Right renal pelvis (tissue), 4 donors: ENCODE measurements around the gene ARPIN. TPM values are rescaled to one million over a fixed set of nuclear protein-coding genes. Genes with fewer than 3 reads are reported as not detected.
"Not testable (repeated sequence)": the region's sequence is repeated elsewhere in the genome, so short reads cannot be mapped to it uniquely, and the experiment has no call there.

ENCODE experiments used
- DNase-seq, 4 donors: peaks; one replicate each; pipeline ENCODE4 v3.0.0-alpha.2; 2013; ENCODE audit warnings: low read depth in 4 of 4, low spot score in 3 of 4, missing footprints in 1 of 4
- polyA plus RNA-seq, 4 donors: library from polyadenylated mRNA; unstranded; fragments of 120-200 nt; gene quantifications; one replicate each; pipeline ENCODE4 v1.2.1, GENCODE V29; 2013; ENCODE audit not compliant: insufficient read length in 4 of 4

Gene ARPIN
- polyA plus RNA-seq, 4 donors: 25.5 to 31.1 (median 29.7) TPM

- DNase-seq: no peak
These were observed 32.0 kb downstream of the ARPIN start for GRCh38 chr15:89880727-89881126.

DNA sequence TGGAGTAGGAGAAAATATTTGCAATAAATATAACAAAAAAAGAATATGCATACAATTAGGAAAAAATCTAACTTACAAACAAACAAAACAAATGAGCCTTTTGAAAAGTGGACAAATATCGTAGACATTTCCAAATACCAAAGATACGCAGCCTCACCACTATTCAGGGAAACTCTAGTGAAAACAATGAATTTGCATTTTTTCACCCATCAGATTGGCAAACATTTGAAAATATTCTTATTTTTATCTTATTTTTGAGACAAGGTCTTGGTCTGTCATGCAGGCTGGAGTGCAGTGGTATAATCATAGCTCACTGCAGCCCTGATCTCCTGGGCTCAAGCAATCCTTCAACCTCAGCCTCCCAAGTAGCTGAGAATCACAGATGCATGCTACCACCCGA lies 34.4 kb downstream of the ARPIN start:
- DNase-seq: no peak

GRCh38 chr15:89877083-89877425 lies 35.7 kb downstream of the ARPIN start:
- DNase-seq: no peak

DNA sequence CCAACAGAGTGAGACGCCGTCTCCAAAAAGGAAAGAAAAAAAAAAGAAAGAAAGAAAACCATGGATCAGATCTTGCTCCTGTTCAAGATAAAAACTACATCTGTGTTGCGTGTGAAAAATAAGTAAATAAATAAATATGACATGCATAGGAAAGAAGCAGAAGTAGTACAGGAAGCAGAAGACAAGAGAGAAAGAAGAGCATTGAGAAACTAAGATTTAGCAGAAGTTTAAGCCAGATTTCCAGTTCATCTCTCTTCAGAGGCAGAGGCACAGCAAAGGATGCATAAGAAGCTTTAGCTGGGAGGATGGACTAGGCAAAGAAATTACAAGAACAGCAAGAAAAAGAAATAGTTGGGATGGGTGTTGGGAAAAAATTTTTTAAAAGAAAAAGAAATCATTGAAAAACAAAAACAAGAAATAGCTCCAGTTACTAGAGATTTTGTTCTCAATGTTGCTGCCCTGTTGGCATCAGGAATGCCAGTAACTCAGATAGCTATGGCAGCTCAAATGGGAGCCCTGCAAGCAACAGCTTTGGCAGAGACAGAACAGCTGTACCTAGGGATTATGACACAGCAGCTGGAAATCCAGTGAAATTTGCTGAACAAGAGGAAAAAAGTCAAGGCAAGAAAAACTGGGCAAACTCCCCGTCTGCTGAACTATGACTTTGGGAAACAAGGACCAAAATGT lies 36.2 kb downstream of the ARPIN start:
- no peak for DNase-seq

DNA sequence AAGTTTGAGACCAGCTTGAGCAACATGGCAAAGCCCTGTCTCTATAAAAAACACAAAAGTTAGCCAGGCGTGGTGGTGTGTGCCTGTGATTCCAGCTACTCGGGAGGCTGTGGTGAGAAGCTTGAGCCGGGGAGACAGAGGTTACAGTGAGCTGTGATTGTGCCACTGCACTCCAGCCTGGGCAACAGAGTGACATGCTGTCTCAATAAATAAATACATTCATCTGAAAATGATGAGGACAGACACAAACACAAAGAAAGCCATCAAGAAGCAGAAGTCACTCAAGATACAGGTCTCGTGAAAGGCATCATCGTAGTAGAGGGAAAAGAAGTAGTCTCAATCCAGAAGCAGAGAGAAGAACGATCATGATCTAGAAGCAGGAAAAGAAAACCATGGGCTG lies 37.0 kb downstream of the ARPIN start:
- no peak for DNase-seq

- peak in 3 of 4 donors; percentile 44 to 66 (median 44) for DNase-seq
These were observed 37.7 kb downstream of the ARPIN start for GRCh38 chr15:89874926-89875564.

DNA sequence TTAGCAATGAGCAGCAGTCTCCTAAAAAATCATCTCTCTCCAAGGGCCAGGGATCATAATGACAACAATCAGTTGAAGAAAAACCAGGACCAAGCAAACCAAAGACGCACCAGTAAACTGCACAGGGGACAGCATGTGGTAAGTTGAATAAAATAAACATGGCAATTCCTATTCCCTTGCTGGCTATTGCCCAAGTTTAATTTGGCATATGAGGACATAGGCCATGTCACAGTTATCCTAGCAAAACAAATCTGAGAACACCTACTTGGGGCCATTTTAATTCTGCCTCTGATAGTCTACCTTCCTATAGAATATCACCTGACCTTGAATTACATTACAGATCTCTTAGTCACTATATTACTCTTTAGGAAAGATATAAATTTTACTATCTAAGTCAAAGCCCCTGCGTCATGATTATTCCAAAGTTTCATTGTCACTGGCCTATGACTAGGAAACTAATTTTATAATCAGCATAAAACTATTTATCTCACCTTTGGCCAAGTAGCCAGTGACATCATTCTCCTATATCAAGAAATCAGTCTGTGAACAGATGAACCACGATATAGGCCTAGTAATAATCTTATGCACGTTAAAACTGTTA lies 42.0 kb downstream of the ARPIN start:
- DNase-seq: no peak

DNA sequence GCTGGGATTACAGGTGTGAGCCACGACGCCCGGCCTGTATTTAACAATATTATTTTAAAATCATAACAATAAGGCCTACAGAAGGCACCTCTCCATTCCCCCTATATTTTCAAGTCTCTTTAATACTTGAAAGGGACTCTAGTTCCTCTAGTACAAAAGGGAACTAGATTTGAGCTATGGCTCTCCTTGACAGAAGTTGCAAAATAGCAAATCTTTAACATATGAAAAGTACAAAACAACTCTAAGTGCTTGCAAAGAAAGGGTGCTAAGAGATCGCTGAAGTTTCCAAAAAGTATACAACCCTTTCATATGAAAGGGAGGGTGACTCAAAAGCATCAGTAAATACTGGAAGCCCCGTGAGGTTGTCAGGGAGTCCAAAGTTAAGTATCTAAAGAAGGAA lies 42.7 kb downstream of the ARPIN start:
- no peak for DNase-seq

GRCh38 chr15:89869490-89869889 lies 43.3 kb downstream of the ARPIN start:
- DNase-seq: not testable (repeated sequence)

DNA sequence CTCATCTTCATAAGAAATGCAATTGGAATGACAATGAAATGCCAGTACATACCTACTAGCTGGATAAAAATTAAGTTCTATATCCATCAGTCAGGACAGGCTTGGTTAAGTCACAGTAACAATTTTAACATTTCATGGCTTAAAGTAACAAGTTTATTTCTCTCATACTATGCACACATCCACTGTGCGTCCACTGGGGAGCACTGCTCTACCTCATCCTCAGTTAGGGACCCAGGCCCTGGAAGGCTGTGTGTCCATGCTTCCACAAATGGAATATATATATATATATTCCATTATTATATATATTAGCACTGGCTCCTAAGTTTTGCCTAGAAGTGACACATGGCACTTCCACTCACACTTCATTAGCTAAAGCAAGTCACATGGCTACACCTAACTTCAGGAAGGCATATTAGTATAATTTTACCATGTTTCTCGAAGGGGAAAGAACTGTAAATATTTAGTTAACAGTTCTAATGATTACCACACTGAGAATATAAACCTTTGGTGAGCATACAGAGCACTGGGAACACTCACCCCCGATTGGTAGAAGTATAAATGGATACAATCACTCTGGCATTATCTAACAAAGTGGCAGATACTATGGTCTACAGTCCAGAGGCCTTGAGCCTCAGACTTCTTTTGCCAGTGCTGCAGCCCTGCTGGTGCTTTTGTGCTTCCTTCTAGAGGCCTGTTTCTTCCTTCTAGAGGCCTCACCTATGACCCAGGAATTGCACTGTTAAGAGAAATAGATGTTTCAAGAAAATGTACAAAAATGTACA lies 47.6 kb downstream of the ARPIN start:
- no peak for DNase-seq

- no peak for DNase-seq
These were observed 48.8 kb downstream of the ARPIN start for GRCh38 chr15:89863918-89864317.

GRCh38 chr15:89860891-89861290 lies 51.9 kb downstream of the ARPIN start:
- DNase-seq: no peak

DNA sequence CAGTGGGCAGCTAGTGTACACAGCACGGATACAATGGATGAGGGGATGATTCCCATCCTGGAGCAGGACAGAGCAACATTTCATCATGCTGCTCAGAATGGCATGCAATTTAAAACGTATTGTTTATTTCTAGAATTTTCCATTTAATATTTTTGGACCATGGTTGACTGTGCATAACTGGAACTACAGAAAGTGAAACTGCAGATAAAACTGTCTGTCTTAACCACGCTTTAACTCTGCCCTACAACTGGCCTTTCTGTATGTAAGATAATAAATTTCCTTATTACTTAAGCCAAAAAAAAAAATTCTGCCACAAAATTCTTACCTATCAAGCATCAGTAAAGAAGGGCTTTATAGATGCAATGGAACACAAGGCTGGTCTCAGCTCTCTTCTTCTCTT lies 52.3 kb downstream of the ARPIN start:
- no peak for DNase-seq

DNA sequence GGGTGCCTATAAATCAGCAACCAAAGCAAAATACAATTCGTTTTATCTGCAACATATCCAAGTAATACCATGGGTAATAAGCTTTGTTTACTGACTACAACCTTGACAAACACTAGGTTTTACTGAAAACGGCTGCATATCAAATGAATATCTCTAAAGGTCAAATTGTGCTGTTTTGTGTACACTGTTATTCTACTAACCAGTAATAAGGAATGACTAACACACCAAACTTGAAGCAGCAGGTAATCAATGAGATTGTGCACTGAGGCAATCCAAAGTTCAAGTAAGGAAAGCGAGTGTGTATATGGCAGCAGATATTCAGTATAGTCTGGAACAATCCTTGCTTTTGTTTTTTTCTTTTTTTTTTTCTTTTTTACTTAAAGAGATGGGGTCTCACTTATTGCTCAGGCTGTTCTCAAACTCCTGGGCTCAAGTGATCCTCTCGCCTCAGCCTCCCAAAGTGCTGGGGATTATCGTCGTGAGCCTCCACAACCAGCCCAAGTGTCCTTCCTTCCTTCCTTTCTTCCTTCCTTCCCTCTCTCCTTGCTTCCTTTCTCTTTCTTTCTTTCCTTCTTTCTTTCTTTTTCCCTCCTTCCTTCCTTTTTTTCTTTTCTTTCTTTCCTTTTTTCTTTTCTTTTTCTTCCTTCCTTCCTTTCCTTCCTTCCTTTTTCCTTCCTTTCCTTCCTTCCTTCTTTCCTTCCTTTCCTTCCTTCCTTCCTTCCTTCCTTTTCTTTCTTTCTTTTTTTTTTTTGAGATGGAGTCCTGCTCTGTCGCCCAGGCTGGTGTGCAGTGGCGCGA lies 53.9 kb downstream of the ARPIN start:
- DNase-seq: no peak

- DNase-seq: no peak
These were observed 55.1 kb downstream of the ARPIN start for GRCh38 chr15:89857673-89858072.

DNA sequence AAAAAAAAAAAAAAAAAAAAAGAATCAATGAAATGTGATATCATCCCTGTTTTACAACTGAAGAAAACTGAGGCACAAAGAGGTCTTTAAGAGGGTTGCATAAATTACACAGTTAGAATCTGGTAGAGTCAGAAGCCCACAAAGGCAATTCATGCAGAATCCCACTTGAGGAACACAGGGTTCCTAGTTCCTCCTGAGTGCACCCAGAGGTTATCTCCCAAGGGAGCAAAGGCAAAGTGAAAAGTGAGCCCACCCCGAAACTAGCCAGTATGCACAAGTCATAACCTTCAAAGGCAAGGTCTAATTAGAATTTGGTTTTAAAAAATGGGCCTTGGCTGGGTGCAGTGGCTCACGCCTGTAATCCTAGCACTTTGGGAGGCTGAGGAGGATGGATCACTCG lies 56.8 kb downstream of the ARPIN start:
- no peak for DNase-seq

- DNase-seq: not testable (repeated sequence)
These were observed 57.9 kb downstream of the ARPIN start for GRCh38 chr15:89854863-89855262.

DNA sequence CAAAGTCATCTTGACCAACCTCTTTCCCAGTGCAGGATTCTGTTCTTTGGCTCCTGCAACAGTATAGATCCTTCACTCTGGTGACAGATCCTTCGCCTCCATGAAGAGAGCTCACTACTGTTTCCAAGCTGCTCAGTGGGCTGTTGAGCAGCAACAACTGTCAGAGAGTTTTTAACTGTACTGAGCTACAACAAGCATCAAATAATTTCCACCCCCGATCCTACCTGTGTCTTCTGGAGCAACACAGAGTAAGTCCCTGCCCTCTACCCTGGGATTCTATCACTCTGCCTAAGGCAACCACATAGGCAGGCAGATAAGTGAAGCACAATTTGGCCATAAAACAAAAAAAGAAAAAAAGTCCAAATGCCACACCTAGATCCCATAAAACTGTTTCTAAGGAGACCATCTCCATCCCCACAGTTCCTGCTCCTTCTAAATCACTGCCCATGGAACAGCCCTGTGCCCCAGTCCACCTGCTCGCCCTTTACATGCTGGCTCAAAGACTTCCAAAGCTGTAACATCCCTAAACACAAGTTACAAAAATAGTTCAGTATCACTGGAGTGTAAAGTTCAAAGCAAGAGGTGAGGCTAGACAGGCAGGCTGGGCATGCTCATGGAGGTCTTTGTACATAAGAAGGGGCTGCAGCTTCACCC lies 60.3 kb downstream of the ARPIN start:
- no peak for DNase-seq

DNA sequence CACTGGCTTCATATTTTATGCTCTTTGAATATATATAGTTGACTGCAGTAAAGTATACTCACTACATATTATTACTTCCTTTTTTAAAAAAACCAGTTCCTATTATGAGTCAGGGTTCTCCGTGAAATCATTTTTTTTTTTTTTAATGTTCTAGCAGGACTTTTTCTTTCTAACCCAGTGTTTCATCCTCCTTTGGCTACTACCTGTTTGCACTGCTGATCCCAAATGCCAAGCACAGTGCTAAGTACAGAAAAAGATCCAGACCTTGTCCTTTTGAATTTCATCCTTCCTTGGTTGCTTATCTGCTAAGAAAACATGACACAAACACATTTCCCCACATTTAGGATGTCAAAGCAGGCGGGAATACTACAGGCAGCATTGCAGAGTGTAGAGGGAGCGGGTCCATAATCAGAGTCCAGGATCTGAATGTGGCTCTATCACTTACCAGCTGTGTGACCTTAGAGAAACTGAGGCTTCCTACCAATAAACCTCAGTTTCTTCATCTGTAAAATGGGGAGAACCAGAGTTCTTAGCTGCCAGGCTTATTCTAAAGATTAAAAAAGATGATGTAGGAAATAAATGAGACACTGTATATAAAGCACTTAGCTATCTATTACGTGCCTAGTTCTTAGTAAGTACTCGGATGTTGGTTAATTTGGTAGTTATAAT lies 60.9 kb downstream of the ARPIN start:
- DNase-seq: no peak

- DNase-seq: no peak
These were observed 63.8 kb downstream of the ARPIN start for GRCh38 chr15:89848970-89849292.
